HCT116 (cell line): ENCODE measurements around the gene CRYBA4. TPM values are rescaled to one million over a fixed set of nuclear protein-coding genes. Genes with fewer than 3 reads are reported as not detected.

Source experiments
- CEBPB ChIP-seq: IDR thresholded peaks from 2 replicates; pipeline ENCODE4 v1.6.1; 2012; ENCODE audit warnings: low read depth
- EGR1 ChIP-seq: IDR thresholded peaks from 2 replicates; pipeline ENCODE4 v1.6.1; 2012; ENCODE audit warnings: low read depth
- EZH2 ChIP-seq: fragments of 200-600 bp; sonication (generic); IDR thresholded peaks from 2 replicates; pipeline ENCODE4 v1.6.1; 2017; ENCODE audit warnings: antibody characterized with exemption, mixed run types
- REST ChIP-seq: IDR thresholded peaks from 2 replicates; pipeline ENCODE4 v1.6.1; 2012; ENCODE audit warnings: low read depth
- SRF ChIP-seq: IDR thresholded peaks from 2 replicates; pipeline ENCODE4 v1.6.1; 2012; ENCODE audit warnings: low read depth
- YY1 ChIP-seq: IDR thresholded peaks from 2 replicates; pipeline ENCODE4 v1.6.1; 2011; ENCODE audit warnings: low read length, low read depth, moderate library complexity, mild to moderate bottlenecking; ENCODE audit not compliant: insufficient replicate concordance; ENCODE audit errors: extremely low read depth
- total RNA-seq: library from RNA; stranded (reverse); gene quantifications from one replicate; pipeline ENCODE4 v1.2.1, GENCODE V29; 2021; ENCODE audit not compliant: unreplicated experiment
- TF ChIP-seq, protein P1 (sequence below): IDR thresholded peaks from 2 replicates; pipeline ENCODE4 v1.6.1; 2011; ENCODE audit warnings: mild to moderate bottlenecking, low read length, moderate library complexity; ENCODE audit not compliant: insufficient replicate concordance; ENCODE audit errors: extremely low read depth

The CRYBA4 gene
- total RNA-seq, 1 experiment from 2014 or later = not detected

DNA sequence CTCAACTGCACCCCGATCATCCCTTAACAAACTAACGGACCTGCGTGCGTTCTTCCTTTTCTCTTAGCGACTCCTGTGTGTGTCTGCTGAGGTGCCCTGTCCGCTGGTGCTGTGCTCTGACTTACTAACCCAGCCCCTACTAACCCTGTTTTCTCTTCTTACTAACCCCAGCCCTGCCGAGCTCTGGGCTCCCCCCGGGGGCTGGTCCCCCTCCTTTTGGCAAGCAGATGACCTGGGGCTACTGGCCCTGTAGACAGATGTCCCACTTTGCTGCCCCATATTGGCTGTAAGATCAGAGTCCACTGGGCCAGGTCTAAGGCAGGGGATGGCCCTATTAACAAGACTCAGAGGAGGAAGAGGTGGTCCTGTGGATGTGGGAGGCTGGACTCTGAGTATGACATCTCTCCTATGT lies 50.3 kb downstream of the CRYBA4 start (continued):
- TF ChIP-seq REST (no peak), EZH2 (no peak), CEBPB (no peak), EGR1 (no peak), YY1 (no peak), SRF (no peak)
- TF ChIP-seq, protein P1, sequence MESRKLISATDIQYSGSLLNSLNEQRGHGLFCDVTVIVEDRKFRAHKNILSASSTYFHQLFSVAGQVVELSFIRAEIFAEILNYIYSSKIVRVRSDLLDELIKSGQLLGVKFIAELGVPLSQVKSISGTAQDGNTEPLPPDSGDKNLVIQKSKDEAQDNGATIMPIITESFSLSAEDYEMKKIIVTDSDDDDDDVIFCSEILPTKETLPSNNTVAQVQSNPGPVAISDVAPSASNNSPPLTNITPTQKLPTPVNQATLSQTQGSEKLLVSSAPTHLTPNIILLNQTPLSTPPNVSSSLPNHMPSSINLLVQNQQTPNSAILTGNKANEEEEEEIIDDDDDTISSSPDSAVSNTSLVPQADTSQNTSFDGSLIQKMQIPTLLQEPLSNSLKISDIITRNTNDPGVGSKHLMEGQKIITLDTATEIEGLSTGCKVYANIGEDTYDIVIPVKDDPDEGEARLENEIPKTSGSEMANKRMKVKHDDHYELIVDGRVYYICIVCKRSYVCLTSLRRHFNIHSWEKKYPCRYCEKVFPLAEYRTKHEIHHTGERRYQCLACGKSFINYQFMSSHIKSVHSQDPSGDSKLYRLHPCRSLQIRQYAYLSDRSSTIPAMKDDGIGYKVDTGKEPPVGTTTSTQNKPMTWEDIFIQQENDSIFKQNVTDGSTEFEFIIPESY = no peak
